ENCODE measurements around the gene KLF12.

- TF ChIP-seq, protein P1, sequence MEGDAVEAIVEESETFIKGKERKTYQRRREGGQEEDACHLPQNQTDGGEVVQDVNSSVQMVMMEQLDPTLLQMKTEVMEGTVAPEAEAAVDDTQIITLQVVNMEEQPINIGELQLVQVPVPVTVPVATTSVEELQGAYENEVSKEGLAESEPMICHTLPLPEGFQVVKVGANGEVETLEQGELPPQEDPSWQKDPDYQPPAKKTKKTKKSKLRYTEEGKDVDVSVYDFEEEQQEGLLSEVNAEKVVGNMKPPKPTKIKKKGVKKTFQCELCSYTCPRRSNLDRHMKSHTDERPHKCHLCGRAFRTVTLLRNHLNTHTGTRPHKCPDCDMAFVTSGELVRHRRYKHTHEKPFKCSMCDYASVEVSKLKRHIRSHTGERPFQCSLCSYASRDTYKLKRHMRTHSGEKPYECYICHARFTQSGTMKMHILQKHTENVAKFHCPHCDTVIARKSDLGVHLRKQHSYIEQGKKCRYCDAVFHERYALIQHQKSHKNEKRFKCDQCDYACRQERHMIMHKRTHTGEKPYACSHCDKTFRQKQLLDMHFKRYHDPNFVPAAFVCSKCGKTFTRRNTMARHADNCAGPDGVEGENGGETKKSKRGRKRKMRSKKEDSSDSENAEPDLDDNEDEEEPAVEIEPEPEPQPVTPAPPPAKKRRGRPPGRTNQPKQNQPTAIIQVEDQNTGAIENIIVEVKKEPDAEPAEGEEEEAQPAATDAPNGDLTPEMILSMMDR (IDR thresholded peaks at IDR 0.05; ENCODE audit: low read length) = no peak
- TF ChIP-seq EZH2 (IDR thresholded peaks at IDR 0.05; ENCODE audit: borderline replicate concordance, low read length) = no peak
Measured at GRCh38 chr13:74144269-74144668, 10.1 kb upstream of the KLF12 start.
